Thyroid gland (tissue), 4 donors: ENCODE results near the gene SMCO2.

ENCODE experiments used
- CTCF ChIP-seq, 6 experiments: fragments of 200-600 bp in 3 of 6; fragments of 450-650 bp in 3 of 6; sonication (generic) in 3 of 6; IDR thresholded peaks; one replicate each; pipeline ENCODE4 v1.5.1; 2016 to 2019; ENCODE audit warnings: antibody characterized with exemption in 6 of 6, mild to moderate bottlenecking in 2 of 6, inconsistent platforms in 1 of 6, moderate library complexity in 1 of 6
- POLR2A ChIP-seq, 2 donors: fragments of 450-650 bp; IDR thresholded peaks; one replicate each; pipeline ENCODE4 v1.6.1; 2017; ENCODE audit warnings: antibody characterized with exemption in 2 of 2, mild to moderate bottlenecking in 2 of 2, moderate library complexity in 1 of 2

- TF ChIP-seq CTCF (IDR thresholded peaks at IDR 0.05) (no peak), POLR2A (IDR thresholded peaks at IDR 0.05) (no peak)
Measured at GRCh38 chr12:27534060-27534764, 87.7 kb downstream of the SMCO2 start.
